GM23248 (cell line): Measurements from ENCODE around the gene WDR45.

Experiments
- EZH2 ChIP-seq: fragments of 200-600 bp; sonication (generic); IDR thresholded peaks from 2 replicates; pipeline ENCODE4 v1.6.1; 2018; ENCODE audit warnings: antibody characterized with exemption, mild to moderate bottlenecking; ENCODE audit not compliant: insufficient read depth, poor library complexity, severe bottlenecking
- EZH2phosphoT487 ChIP-seq: fragments of 200-600 bp; sonication (generic); IDR thresholded peaks from 2 replicates; pipeline ENCODE4 v1.6.1; 2018; ENCODE audit warnings: antibody characterized with exemption, moderate library complexity, mild to moderate bottlenecking, low read depth; ENCODE audit not compliant: insufficient read depth

DNA sequence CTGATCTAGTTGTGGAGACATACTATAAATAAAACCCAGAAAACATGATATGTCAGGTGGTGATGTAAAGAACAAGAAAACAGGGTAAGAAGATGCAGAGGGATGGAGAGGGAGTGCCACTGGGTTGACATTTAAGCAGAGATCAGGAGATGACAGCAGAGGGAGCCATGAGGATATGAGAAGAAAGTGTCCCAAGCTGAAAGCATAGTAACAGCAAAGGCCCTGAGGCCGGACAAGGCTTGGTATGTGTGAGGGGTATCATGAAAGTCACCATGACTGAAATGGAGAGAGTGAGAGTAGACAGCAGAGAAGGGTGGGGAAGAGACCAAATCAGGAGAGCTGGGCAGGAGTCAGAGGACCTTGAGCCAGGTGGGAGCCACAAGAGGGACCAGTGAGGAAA lies 40.4 kb upstream of the WDR45 start:
- TF ChIP-seq EZH2 (no peak), EZH2phosphoT487 (no peak)
